B cell (primary cell): ENCODE results near the gene PLIN5. TPM values are rescaled to one million over a fixed set of nuclear protein-coding genes. Genes with fewer than 3 reads are reported as not detected.

Experiments used
- ATAC-seq: fragments of 200-7000 bp; cut with Tn5 transposase; one replicate; pipeline ENCODE4 v1.10.0; 2021; ENCODE audit warnings: low read depth, mild to moderate bottlenecking, moderate number of reproducible peaks, moderate library complexity
- CTCF ChIA-PET: fragments of 350-600 bp; sonication (Branson Sonifier 250); formaldehyde crosslinking; loops from one replicate; lab custom pipeline; 2021; ENCODE audit warnings: antibody characterized with exemption, inconsistent platforms; lab: Charles Lee
- POLR2A ChIA-PET: fragments of 350-600 bp; sonication (Branson Sonifier 250); formaldehyde crosslinking; loops from one replicate; lab custom pipeline; 2021; ENCODE audit warnings: antibody characterized with exemption; lab: Charles Lee
- DNase-seq: peaks from one replicate; pipeline ENCODE4 v3.0.0; 2013
- H2AFZ ChIP-seq: 2 replicates; pipeline ENCODE4 v1.6.1; 2012; ENCODE audit warnings: mild to moderate bottlenecking, low read depth, low read length; ENCODE audit not compliant: insufficient read depth, poor library complexity, severe bottlenecking
- H3K27ac ChIP-seq, 2 donors: 1 replicate in 1 of 2; 2 replicates in 1 of 2; pipeline ENCODE4 v1.5.1; 2012 to 2013; ENCODE audit warnings: low read length in 2 of 2, mild to moderate bottlenecking in 2 of 2, moderate library complexity in 1 of 2
- H3K27me3 ChIP-seq, 4 experiments: fragments of 200-600 bp in 1 of 4; sonication (generic) in 1 of 4; replicated peaks in 1 of 4; 1 replicate in 2 of 4; 2 replicates in 2 of 4; pipeline versions ENCODE4 v1.6.1 to v1.7.0; 2013 to 2016; ENCODE audit warnings: low read length in 3 of 4, mild to moderate bottlenecking in 2 of 4, mixed read lengths in 1 of 4, moderate library complexity in 1 of 4; ENCODE audit not compliant: insufficient read depth in 4 of 4, control insufficient read depth in 3 of 4; ENCODE audit errors: control extremely low read depth in 1 of 4
- H3K36me3 ChIP-seq, 2 experiments: replicated peaks in 1 of 2; 1 replicate in 1 of 2; 2 replicates in 1 of 2; pipeline versions ENCODE4 v1.6.1 to v1.7.1; 2013; ENCODE audit warnings: low read length in 1 of 2; ENCODE audit not compliant: insufficient read depth in 2 of 2, control insufficient read depth in 1 of 2; ENCODE audit errors: control extremely low read depth in 1 of 2, extremely low read depth in 1 of 2
- H3K4me1 ChIP-seq, 2 donors: fragments of 200-600 bp in 1 of 2; sonication (generic) in 1 of 2; 1 replicate in 1 of 2; 2 replicates in 1 of 2; pipeline versions ENCODE4 v1.5.1 to v1.6.1; 2013 to 2017; ENCODE audit warnings: low read length in 2 of 2; ENCODE audit not compliant: control insufficient read depth in 2 of 2, insufficient read depth in 2 of 2
- H3K4me2 ChIP-seq: replicated peaks from 2 replicates; pipeline ENCODE3; 2012; ENCODE audit warnings: mild to moderate bottlenecking, low read depth, low read length; ENCODE audit not compliant: poor library complexity, severe bottlenecking
- H3K4me3 ChIP-seq, 5 experiments: fragments of 200-600 bp in 1 of 5; sonication (generic) in 1 of 5; 1 replicate in 3 of 5; 2 replicates in 2 of 5; pipeline versions ENCODE4 v1.5.1 to v1.7.0; 2011 to 2016; ENCODE audit warnings: low read length in 4 of 5, mild to moderate bottlenecking in 4 of 5, low read depth in 2 of 5, control low read depth in 1 of 5, moderate library complexity in 1 of 5; ENCODE audit not compliant: insufficient read depth in 1 of 5; ENCODE audit errors: control extremely low read depth in 1 of 5, extremely low read depth in 1 of 5
- H3K79me2 ChIP-seq: fragments of 200-600 bp; sonication (generic); one replicate; pipeline ENCODE4 v1.6.0; 2016; ENCODE audit warnings: low read length; ENCODE audit not compliant: control insufficient read depth, insufficient read depth
- H3K9ac ChIP-seq: fragments of 200-600 bp; sonication (generic); 2 replicates; pipeline ENCODE4 v1.6.1; 2017; ENCODE audit warnings: mild to moderate bottlenecking, low read length, moderate library complexity
- H3K9me3 ChIP-seq, 3 donors: one replicate each; pipeline versions ENCODE4 v1.6.1 to v1.7.1; 2013; ENCODE audit warnings: low read length in 2 of 3; ENCODE audit not compliant: control insufficient read depth in 2 of 3, insufficient read depth in 1 of 3; ENCODE audit errors: control extremely low read depth in 1 of 3
- H4K20me1 ChIP-seq: 2 replicates; pipeline ENCODE4 v1.6.0; 2012; ENCODE audit warnings: mild to moderate bottlenecking, low read length; ENCODE audit not compliant: insufficient read depth, control insufficient read depth, poor library complexity, severe bottlenecking
- H3K27ac Mint-ChIP-seq: one replicate; pipeline ENCODE4 v1.8.0; 2021; ENCODE audit warnings: mixed read lengths
- H3K27me3 Mint-ChIP-seq: one replicate; pipeline ENCODE4 v1.8.0; 2021; ENCODE audit warnings: mixed read lengths
- H3K4me1 Mint-ChIP-seq: one replicate; pipeline ENCODE4 v1.8.0; 2021; ENCODE audit warnings: mixed read lengths
- H3K4me3 Mint-ChIP-seq: one replicate; pipeline ENCODE4 v1.8.0; 2021; ENCODE audit warnings: mixed read lengths
- H3K9me3 Mint-ChIP-seq: one replicate; pipeline ENCODE4 v1.8.0; 2022; ENCODE audit warnings: mixed read lengths; ENCODE audit not compliant: insufficient read depth
- EZH2 ChIP-seq: IDR thresholded peaks from 2 replicates; pipeline ENCODE4 v1.6.1; 2012; ENCODE audit warnings: borderline replicate concordance, low read depth, mild to moderate bottlenecking, moderate library complexity, low read length; ENCODE audit not compliant: insufficient read depth, poor library complexity, severe bottlenecking
- WGBS: methylation state at CpG from one replicate; pipeline ENCODE4 v1.1.5; 2013; ENCODE audit warnings: missing lambda C conversion rate; ENCODE audit not compliant: insufficient coverage; 5-methylcytosine and 5-hydroxymethylcytosine counted together
- intact Hi-C: fragments of 100-400 bp; cut with micrococcal nuclease; formaldehyde crosslinking; loops from one replicate; pipeline ENCODE4 v1.10.0; 2022
- polyA plus RNA-seq: library from polyadenylated mRNA; depleted of rRNA; stranded (reverse); fragments of >200 nt; gene quantifications from 2 replicates; pipeline ENCODE4 v1.2.3, GENCODE V29; 2012
- total RNA-seq, 2 donors: library from RNA; stranded (reverse); fragments of 120-200 nt in 1 of 2; gene quantifications; 1 replicate in 1 of 2; 2 replicates in 1 of 2; pipeline versions ENCODE4 v1.2.3 to v1.2.4, GENCODE V29; 2013 to 2022
- TF ChIP-seq, protein P1 (sequence below): fragments of 200-600 bp; IDR thresholded peaks from one replicate; pipeline ENCODE4 v1.8.0; 2022; ENCODE audit warnings: antibody characterized with exemption, mild to moderate bottlenecking

Gene PLIN5
- total and polyA plus RNA-seq, 2 donors (not counting 1 experiment from before 2014, with no cell fraction given): 0.15 to 0.27 TPM

DNA sequence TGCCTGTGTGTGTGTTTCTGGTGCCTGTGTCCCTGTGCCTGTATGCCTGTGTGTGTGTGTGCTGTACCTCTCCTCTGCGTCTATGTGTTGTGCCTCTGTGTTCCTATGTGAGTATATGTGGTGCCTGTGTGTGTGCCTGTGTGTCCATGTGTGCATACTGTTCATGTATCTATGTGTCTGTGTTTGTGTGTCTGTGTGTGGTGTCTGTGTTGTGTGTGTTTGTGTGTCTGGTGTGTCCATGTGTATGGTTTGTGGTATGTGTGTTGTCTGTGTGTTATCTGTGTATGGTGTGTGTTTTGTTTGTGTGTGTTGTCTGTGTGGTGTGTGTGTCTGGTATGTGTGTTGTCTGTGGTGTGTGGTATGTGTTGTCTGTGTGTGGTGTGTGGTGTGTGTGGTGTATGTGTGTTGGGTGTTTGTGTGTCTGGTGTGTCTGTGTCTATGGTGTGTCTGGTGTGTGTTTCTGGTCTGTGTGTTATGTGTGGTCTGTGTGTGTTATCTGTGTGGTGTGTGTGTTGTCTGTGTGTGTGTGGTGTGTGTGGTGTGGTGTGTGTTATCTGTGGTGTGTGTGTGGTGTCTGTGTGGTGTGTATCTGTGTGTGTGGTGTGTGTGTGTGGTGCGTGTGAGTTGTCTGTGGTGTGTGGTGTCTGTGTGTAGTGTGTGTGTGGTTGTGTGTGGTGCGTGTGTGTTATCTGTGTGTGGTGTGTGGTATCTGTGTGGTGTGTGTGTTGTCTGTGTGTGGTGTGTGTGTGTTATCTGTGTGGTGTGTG is 42.5 kb downstream of the PLIN5 start:
- no peaks in the 10 kb centered on the region for H3K27me3 ChIP-seq
- Mint-ChIP-seq H3K9me3 (no peaks in the 10 kb centered on the region), H3K27me3 (no peaks in the 10 kb centered on the region), H3K4me3 (no peak overlapping the region), H3K27ac (no peak overlapping the region), H3K4me1 (no peaks in the 10 kb centered on the region)
- H3K4me2 ChIP-seq: no peak overlapping the region
- no peak overlapping the region for H3K4me3 ChIP-seq
- TF ChIP-seq EZH2: no peak
- TF ChIP-seq, protein P1, sequence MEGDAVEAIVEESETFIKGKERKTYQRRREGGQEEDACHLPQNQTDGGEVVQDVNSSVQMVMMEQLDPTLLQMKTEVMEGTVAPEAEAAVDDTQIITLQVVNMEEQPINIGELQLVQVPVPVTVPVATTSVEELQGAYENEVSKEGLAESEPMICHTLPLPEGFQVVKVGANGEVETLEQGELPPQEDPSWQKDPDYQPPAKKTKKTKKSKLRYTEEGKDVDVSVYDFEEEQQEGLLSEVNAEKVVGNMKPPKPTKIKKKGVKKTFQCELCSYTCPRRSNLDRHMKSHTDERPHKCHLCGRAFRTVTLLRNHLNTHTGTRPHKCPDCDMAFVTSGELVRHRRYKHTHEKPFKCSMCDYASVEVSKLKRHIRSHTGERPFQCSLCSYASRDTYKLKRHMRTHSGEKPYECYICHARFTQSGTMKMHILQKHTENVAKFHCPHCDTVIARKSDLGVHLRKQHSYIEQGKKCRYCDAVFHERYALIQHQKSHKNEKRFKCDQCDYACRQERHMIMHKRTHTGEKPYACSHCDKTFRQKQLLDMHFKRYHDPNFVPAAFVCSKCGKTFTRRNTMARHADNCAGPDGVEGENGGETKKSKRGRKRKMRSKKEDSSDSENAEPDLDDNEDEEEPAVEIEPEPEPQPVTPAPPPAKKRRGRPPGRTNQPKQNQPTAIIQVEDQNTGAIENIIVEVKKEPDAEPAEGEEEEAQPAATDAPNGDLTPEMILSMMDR: no peak
- intact Hi-C loops: no loop called here
- no peak overlapping the region for H3K9ac ChIP-seq
- H3K9me3 ChIP-seq: no peaks in the 10 kb centered on the region
- H3K36me3 ChIP-seq: peaks cover 5 to 42% of the 10 kb centered on the region in 2 experiments
- WGBS: 100% methylated on average over 3 of the region's 3 CpGs
- ATAC-seq (no peak), DNase-seq (no peak)
- H3K79me2 ChIP-seq: peaks cover 11% of the 10 kb centered on the region
- no peaks in the 10 kb centered on the region for H3K4me1 ChIP-seq
- H3K27ac ChIP-seq: no peak overlapping the region
- H2AFZ ChIP-seq: no peak overlapping the region
- POLR2A ChIA-PET: no interaction called here
- no peaks in the 10 kb centered on the region for H4K20me1 ChIP-seq
- CTCF ChIA-PET: interaction anchor here (0.5 kb wide), 1 partner anchor 153 kb away, joined by 3 read pairs; no protein-coding TSS in a partner anchor

DNA sequence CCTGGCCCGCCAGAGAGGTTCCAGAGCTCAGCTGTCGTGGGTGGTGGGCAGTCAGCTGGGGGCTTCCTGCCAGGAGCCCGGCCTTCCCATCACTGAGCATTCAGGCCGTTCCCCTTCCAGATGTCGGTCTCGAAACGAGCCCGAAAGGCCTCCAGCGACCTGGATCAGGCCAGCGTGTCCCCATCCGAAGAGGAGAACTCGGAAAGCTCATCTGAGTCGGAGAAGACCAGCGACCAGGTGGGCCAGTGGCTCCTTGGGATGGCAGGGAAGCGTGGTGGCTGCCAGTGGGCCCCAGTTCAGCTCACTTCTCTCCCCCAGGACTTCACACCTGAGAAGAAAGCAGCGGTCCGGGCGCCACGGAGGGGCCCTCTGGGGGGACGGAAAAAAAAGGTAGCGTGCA is 43.6 kb downstream of the PLIN5 start:
- Mint-ChIP-seq H3K4me1 (no peaks in the 10 kb centered on the region), H3K4me3 (no peak overlapping the region), H3K27me3 (no peaks in the 10 kb centered on the region), H3K27ac (no peak overlapping the region), H3K9me3 (no peaks in the 10 kb centered on the region)
- Histone ChIP-seq H4K20me1 (no peaks in the 10 kb centered on the region), H3K9me3 (no peaks in the 10 kb centered on the region), H3K9ac (no peak overlapping the region), H3K27me3 (no peaks in the 10 kb centered on the region), H2AFZ (no peak overlapping the region), H3K79me2 (peaks cover 11% of the 10 kb centered on the region), H3K4me1 (no peaks in the 10 kb centered on the region), H3K36me3 (peaks cover 5 to 40% of the 10 kb centered on the region in 2 experiments), H3K4me2 (no peak overlapping the region), H3K27ac (no peak overlapping the region), H3K4me3 (no peak overlapping the region)
- intact Hi-C loops: no loop called here
- TF ChIP-seq, protein P1: no peak
- TF ChIP-seq EZH2: no peak
- ATAC-seq (no peak), DNase-seq (no peak)
- CTCF ChIA-PET: interaction anchor here (0.6 kb wide), 1 partner anchor 144 kb away, joined by 3 read pairs; no protein-coding TSS in a partner anchor
- WGBS: 98% methylated on average over 21 of the region's 21 CpGs
- POLR2A ChIA-PET: no interaction called here
